Measurements from ENCODE around the gene SORL1. TPM values are rescaled to one million over a fixed set of nuclear protein-coding genes. Genes with fewer than 3 reads are reported as not detected.

Gene SORL1
- total and polyA plus RNA-seq, 2 of the 8 experiments (the other 6 are each of a cell fraction or from before 2014, with no cell fraction given), result 38.1 to 65.5 TPM

- Histone ChIP-seq H4K91ac (replicated peaks; ENCODE audit: insufficient read length, low read length) (no peak overlapping the region), H3K4me1 (replicated peaks in 1 of 4; ENCODE audit: control insufficient read depth in 3 of 4, insufficient read depth in 4 of 4, low read length in 3 of 4) (peaks cover 7 to 11% (median 10%) of the 10 kb centered on the region in 4 experiments), H3K23ac (ENCODE audit: insufficient read length) (no peak overlapping the region), H3K18ac (ENCODE audit: extremely low read depth, low read length) (no peak overlapping the region), H2BK5ac (ENCODE audit: low read depth, low read length) (no peak overlapping the region), H2BK120ac (replicated peaks; ENCODE audit: low read depth, low read length) (no peak overlapping the region), H2BK12ac (ENCODE audit: low read depth, low read length) (no peak overlapping the region), H2AFZ (ENCODE audit: low read length) (no peak overlapping the region), H3K4ac (replicated peaks; ENCODE audit: insufficient read length, low read depth, low read length) (no peak overlapping the region), H3K56ac (replicated peaks; ENCODE audit: insufficient read length, low read depth, low read length) (no peak overlapping the region), H2BK20ac (ENCODE audit: low read length) (no peak overlapping the region), H4K5ac (ENCODE audit: insufficient read length, low read depth, low read length) (no peak overlapping the region), H2BK15ac (ENCODE audit: low read length) (no peak overlapping the region), H3K27ac (ENCODE audit: low read depth, low read length) (no peak overlapping the region), H3K23me2 (ENCODE audit: low read depth, low read length) (peaks cover 7% of the 10 kb centered on the region; the same call in 1 of the 2 replicates), H3K4me2 (ENCODE audit: insufficient read depth in 1 of 2, low read depth in 2 of 2, low read length in 2 of 2) (no peak overlapping the region), H4K20me1 (replicated peaks in 1 of 2; ENCODE audit: control insufficient read depth in 1 of 2, insufficient read depth in 2 of 2, low read length in 2 of 2) (no peaks in the 10 kb centered on the region), H3K14ac (ENCODE audit: insufficient read length) (no peak overlapping the region), H3K4me3 (ENCODE audit: extremely low read depth in 1 of 4, insufficient read depth in 2 of 4, low read depth in 3 of 4, low read length in 4 of 4) (no peak overlapping the region), H3K79me1 (ENCODE audit: low read depth, low read length) (no peaks in the 10 kb centered on the region), H2AK5ac (ENCODE audit: low read depth, low read length) (no peak overlapping the region), H3K79me2 (ENCODE audit: control insufficient read depth in 1 of 2, insufficient read depth in 2 of 2, low read length in 2 of 2) (no peaks in the 10 kb centered on the region), H3K9ac (replicated peaks in 1 of 4; ENCODE audit: extremely low read depth in 1 of 4, low read depth in 3 of 4, low read length in 3 of 4) (no peak overlapping the region), H3K36me3 (ENCODE audit: control insufficient read depth in 2 of 4, insufficient read depth in 4 of 4, low read length in 3 of 4) (no peaks in the 10 kb centered on the region), H3K9me3 (ENCODE audit: insufficient read depth in 2 of 2, low read depth in 1 of 2, low read length in 1 of 2) (no peaks in the 10 kb centered on the region), H3K27me3 (replicated peaks in 1 of 4; ENCODE audit: control insufficient read depth in 3 of 4, extremely low read depth in 1 of 4, insufficient read depth in 3 of 4, low read length in 3 of 4) (no peaks in the 10 kb centered on the region), H4K8ac (ENCODE audit: extremely low read depth, insufficient read depth, low read length) (no peak overlapping the region)
- 100% methylated on average over 2 of the region's 2 CpGs; no CpG with 5 or more reads in 1 of the 2 experiments for WGBS, 2 experiments (ENCODE audit: extremely low coverage in 1 of 2, insufficient coverage in 1 of 2, insufficient read length in 1 of 2, insufficient replicate concordance in 2 of 2, low coverage in 1 of 2, low lambda C conversion rate in 2 of 2, missing lambda C conversion rate in 1 of 2)
- FAIRE-seq (no peak), DNase-seq (ENCODE audit: low read depth in 1 of 2, low spot score in 2 of 2) (no peak)
- TF ChIP-seq SIX5 (IDR thresholded peaks at IDR 0.05; ENCODE audit: low read depth, low read length) (no peak), POLR2A (IDR thresholded peaks at IDR 0.05; ENCODE audit: control extremely low read depth in 1 of 2, low read depth in 2 of 2, low read length in 2 of 2) (no peak), CBX8 (IDR thresholded peaks at IDR 0.05; ENCODE audit: borderline replicate concordance, low read depth, low read length) (no peak), NANOG (IDR thresholded peaks at IDR 0.05; ENCODE audit: insufficient read depth, low read depth, low read length, poor library complexity, severe bottlenecking) (no peak), SIRT6 (IDR thresholded peaks at IDR 0.05; ENCODE audit: low read length) (no peak), TAF1 (IDR thresholded peaks at IDR 0.05; ENCODE audit: low read depth, low read length) (no peak), HDAC6 (IDR thresholded peaks at IDR 0.05; ENCODE audit: low read depth, low read length) (no peak), JUN (IDR thresholded peaks at IDR 0.05; ENCODE audit: low read depth, low read length) (no peak)
- ChIA-PET CTCF (ENCODE audit: partially characterized antibody) (interaction anchor here (1.0 to 7.5 kb wide), 5 partner anchors 25 to 465 kb away, joined by 3 to 51 read pairs (median 4); partner anchors contain the start of gene BLID), POLR2A (ENCODE audit: partially characterized antibody) (no interaction called here)
Observed at GRCh38 chr11:121651257-121651605, 199.1 kb downstream of the SORL1 start.

Data from H1 (cell line).